Measurements from ENCODE around the gene BAZ2B. TPM values are rescaled to one million over a fixed set of nuclear protein-coding genes. Genes with fewer than 3 reads are reported as not detected.

The BAZ2B gene
- total and polyA plus RNA-seq, 2 donors (not counting 3 experiments of a cell fraction or from before 2014, with no cell fraction given): 22.1 to 73.8 TPM

DNA sequence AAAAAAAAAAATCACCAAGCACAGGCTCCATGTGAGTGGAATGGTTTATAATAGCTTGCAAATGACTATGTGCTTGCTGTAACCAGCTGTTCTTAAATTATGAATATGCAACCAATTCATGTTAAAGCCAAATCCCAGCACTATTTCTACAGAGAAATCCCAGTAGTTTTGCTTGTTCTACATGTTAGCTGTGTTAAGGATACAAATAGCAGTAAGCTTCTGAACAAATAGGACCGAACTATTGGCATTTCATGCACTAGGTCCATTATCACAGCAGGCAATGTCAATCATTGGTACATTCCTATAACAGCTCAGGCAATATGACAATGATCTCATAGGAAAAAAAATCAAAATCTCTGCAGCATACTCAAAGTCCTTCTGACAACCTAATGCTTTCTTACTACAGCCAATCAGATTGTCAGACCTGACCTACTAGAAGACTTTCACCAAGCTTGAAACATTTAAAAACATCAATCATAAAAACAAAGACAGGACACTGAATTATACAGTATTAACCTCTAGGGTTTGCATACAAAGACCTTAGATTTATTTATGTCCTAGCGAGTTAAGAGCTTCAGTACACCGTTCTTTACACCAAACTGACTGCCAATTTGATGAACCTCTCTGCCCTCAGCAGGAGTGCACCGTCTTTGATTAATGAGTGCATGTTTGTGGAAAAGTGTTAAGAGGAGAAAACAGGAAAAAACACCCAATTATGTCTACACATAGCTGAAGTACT lies 6.4 kb downstream of the BAZ2B start:
- intact Hi-C loops (cut with micrococcal nuclease): loop anchor here (10.0 kb wide), 1 partner anchor 355 kb away; no protein-coding TSS in a partner anchor
- no peak for FAIRE-seq

DNA sequence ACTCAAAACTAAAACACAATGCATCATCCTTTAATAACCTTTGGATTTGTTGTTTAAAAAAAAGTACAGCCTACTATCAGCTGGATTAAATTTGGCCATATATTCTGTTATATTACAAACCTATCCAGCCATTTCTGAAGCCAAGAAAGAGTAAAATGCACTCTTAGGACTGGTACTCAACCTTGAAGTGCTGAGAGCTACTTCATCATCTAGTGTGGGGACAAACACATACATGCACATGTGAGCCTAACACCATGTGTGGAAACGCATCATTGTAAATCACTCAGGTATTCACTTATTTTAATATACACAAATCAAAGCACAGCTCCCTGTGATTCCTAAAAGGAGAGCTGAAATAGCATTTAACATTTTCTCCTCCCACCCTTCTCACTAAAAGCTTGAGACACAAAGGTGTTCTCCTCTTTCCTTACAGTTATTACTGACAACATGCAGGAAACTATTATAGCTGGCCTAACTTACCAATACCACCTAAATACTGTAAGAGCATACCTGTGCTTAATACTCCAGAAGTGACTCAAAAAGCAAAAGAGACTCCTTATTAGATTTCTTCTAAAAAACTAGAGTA lies 7.5 kb downstream of the BAZ2B start:
- no peaks in the 10 kb centered on the region for H3K9me1 ChIP-seq (replicated peaks; ENCODE audit: control insufficient read depth, extremely low read depth, insufficient read depth, low read length)
- no peaks in the 10 kb centered on the region for H3K9me3 ChIP-seq (replicated peaks; ENCODE audit: control insufficient read depth, insufficient read depth, low read length)
- H3K4me1 ChIP-seq (ENCODE audit: control insufficient read depth, extremely low read depth, insufficient read depth, low read length): peaks cover 31% of the 10 kb centered on the region
- CTCF ChIA-PET: interaction anchor here (1.5 kb wide), 1 partner anchor 10 kb away, joined by 4 read pairs; no protein-coding TSS in a partner anchor
- no peaks in the 10 kb centered on the region for H3K36me3 ChIP-seq (ENCODE audit: control insufficient read depth in 2 of 2, extremely low read depth in 1 of 2, insufficient read depth in 2 of 2, low read length in 2 of 2)
- no TSS peak for BruUV-seq (replicated peaks)
- no peak overlapping the region for H2AFZ ChIP-seq (ENCODE audit: low read depth, low read length)
- dilution Hi-C loops (cut with MboI; ENCODE audit: extremely low pct_ligation_motif_present, low sequenced_read_pairs): loop anchor here (25.0 kb wide), 1 partner anchor 103 kb away; the partner anchor contains the start of gene MARCHF7
- no peak overlapping the region for H3K9ac ChIP-seq (replicated peaks; ENCODE audit: extremely low read depth, insufficient read depth, low read length)
- no peak for DNase-seq (ENCODE audit: low read depth, low spot score)
- H4K20me1 ChIP-seq (replicated peaks; ENCODE audit: control insufficient read depth, extremely low read depth, insufficient read depth, low read length): peaks cover 10% of the 10 kb centered on the region
- TF ChIP-seq GATA2 (IDR thresholded peaks at IDR 0.05; ENCODE audit: insufficient read depth, insufficient read length, low read depth, low read length) (no peak), FOS (IDR thresholded peaks at IDR 0.05; ENCODE audit: borderline replicate concordance, insufficient read depth, low read length) (no peak), POLR2AphosphoS5 (IDR thresholded peaks at IDR 0.05; ENCODE audit: insufficient read depth, low read depth, low read length) (no peak), MYC (IDR thresholded peaks at IDR 0.05; ENCODE audit: low read depth, low read length) (no peak), EZH2 (IDR thresholded peaks at IDR 0.05; ENCODE audit: borderline replicate concordance, low read depth, low read length, severe bottlenecking) (no peak), JUN (IDR thresholded peaks at IDR 0.05; ENCODE audit: borderline replicate concordance, insufficient read depth, insufficient read length, low read depth) (no peak), POLR2A (IDR thresholded peaks at IDR 0.05; ENCODE audit: low read depth, low read length) (no peak)
- TF ChIP-seq, protein P1, sequence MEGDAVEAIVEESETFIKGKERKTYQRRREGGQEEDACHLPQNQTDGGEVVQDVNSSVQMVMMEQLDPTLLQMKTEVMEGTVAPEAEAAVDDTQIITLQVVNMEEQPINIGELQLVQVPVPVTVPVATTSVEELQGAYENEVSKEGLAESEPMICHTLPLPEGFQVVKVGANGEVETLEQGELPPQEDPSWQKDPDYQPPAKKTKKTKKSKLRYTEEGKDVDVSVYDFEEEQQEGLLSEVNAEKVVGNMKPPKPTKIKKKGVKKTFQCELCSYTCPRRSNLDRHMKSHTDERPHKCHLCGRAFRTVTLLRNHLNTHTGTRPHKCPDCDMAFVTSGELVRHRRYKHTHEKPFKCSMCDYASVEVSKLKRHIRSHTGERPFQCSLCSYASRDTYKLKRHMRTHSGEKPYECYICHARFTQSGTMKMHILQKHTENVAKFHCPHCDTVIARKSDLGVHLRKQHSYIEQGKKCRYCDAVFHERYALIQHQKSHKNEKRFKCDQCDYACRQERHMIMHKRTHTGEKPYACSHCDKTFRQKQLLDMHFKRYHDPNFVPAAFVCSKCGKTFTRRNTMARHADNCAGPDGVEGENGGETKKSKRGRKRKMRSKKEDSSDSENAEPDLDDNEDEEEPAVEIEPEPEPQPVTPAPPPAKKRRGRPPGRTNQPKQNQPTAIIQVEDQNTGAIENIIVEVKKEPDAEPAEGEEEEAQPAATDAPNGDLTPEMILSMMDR (IDR thresholded peaks at IDR 0.05; ENCODE audit: extremely low read depth in 1 of 2, insufficient read depth in 1 of 2, low read depth in 1 of 2, low read length in 2 of 2): no peak
- TF ChIP-seq, protein P2, sequence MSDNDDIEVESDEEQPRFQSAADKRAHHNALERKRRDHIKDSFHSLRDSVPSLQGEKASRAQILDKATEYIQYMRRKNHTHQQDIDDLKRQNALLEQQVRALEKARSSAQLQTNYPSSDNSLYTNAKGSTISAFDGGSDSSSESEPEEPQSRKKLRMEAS (IDR thresholded peaks at IDR 0.05; ENCODE audit: insufficient read depth, insufficient read length): no peak
- intact Hi-C loops (cut with micrococcal nuclease): no loop called here
- H3K27me3 ChIP-seq (ENCODE audit: control insufficient read depth in 2 of 2, insufficient read depth in 2 of 2, low read length in 2 of 2): no peaks in the 10 kb centered on the region
- no peak overlapping the region for H3K27ac ChIP-seq (ENCODE audit: insufficient read depth, low read depth, low read length)
- H3K4me3 ChIP-seq (replicated peaks in 1 of 3; ENCODE audit: insufficient read depth in 1 of 3, low read depth in 1 of 3, low read length in 3 of 3): no peak overlapping the region
- H3K4me2 ChIP-seq (ENCODE audit: insufficient read depth, low read length): no peak overlapping the region
- no peak for FAIRE-seq
- H3K79me2 ChIP-seq (ENCODE audit: control insufficient read depth, insufficient read depth, low read length): peaks cover 53% of the 10 kb centered on the region
- POLR2A ChIA-PET: interaction anchor here (0.6 kb wide), 1 partner anchor 8 kb away, joined by 4 read pairs; no protein-coding TSS in a partner anchor

More for the DNA sequence above, 6.4 kb downstream of the BAZ2B start:
- TF ChIP-seq FOS (IDR thresholded peaks at IDR 0.05; ENCODE audit: borderline replicate concordance, insufficient read depth, low read length): no peak
- TF ChIP-seq, protein P2 (IDR thresholded peaks at IDR 0.05; ENCODE audit: insufficient read depth, insufficient read length): no peak
- Histone ChIP-seq H3K27ac (ENCODE audit: insufficient read depth, low read depth, low read length) (no peak overlapping the region), H3K79me2 (ENCODE audit: control insufficient read depth, insufficient read depth, low read length) (peaks cover 57% of the 10 kb centered on the region), H3K9me1 (replicated peaks; ENCODE audit: control insufficient read depth, extremely low read depth, insufficient read depth, low read length) (no peaks in the 10 kb centered on the region), H3K9ac (replicated peaks; ENCODE audit: extremely low read depth, insufficient read depth, low read length) (no peak overlapping the region), H3K4me1 (ENCODE audit: control insufficient read depth, extremely low read depth, insufficient read depth, low read length) (peaks cover 35% of the 10 kb centered on the region), H2AFZ (ENCODE audit: low read depth, low read length) (no peak overlapping the region), H3K4me3 (replicated peaks in 1 of 3; ENCODE audit: insufficient read depth in 1 of 3, low read depth in 1 of 3, low read length in 3 of 3) (no peak overlapping the region), H3K9me3 (replicated peaks; ENCODE audit: control insufficient read depth, insufficient read depth, low read length) (no peaks in the 10 kb centered on the region), H3K4me2 (ENCODE audit: insufficient read depth, low read length) (no peak overlapping the region), H4K20me1 (replicated peaks; ENCODE audit: control insufficient read depth, extremely low read depth, insufficient read depth, low read length) (peaks cover 10% of the 10 kb centered on the region), H3K36me3 (ENCODE audit: control insufficient read depth in 2 of 2, extremely low read depth in 1 of 2, insufficient read depth in 2 of 2, low read length in 2 of 2) (no peaks in the 10 kb centered on the region), H3K27me3 (ENCODE audit: control insufficient read depth in 2 of 2, insufficient read depth in 2 of 2, low read length in 2 of 2) (no peaks in the 10 kb centered on the region)
- dilution Hi-C loops (cut with MboI; ENCODE audit: extremely low pct_ligation_motif_present, low sequenced_read_pairs): loop anchor here (25.0 kb wide), 1 partner anchor 102 kb away; the partner anchor contains the start of gene MARCHF7
- POLR2A ChIA-PET: interaction anchor here (0.6 kb wide), 1 partner anchor 10 kb away, joined by 4 read pairs; no protein-coding TSS in a partner anchor
- no TSS peak for BruUV-seq (replicated peaks)
- DNase-seq (ENCODE audit: low read depth, low spot score): no peak
- CTCF ChIA-PET: interaction anchor here (1.5 kb wide), 2 partner anchors 9 to 11 kb away, joined by 4 to 5 read pairs; no protein-coding TSS in a partner anchor

Measured in endothelial cell of umbilical vein (primary cell).